Muscle of back (tissue), 11 donors: ENCODE data around the gene CBX4. TPM values are rescaled to one million over a fixed set of nuclear protein-coding genes. Genes with fewer than 3 reads are reported as not detected.

Experiments
- DNase-seq, 3 donors: peaks; one replicate each; pipeline versions ENCODE4 v3.0.0 to v3.0.0-alpha.2; 2013
- polyA plus RNA-seq, 10 donors: library from polyadenylated mRNA; unstranded; fragments of 120-200 nt; gene quantifications; one replicate each; pipeline ENCODE4 v1.2.1, GENCODE V29; 2013; ENCODE audit not compliant: insufficient read length in 10 of 10

The CBX4 gene
- polyA plus RNA-seq, 10 donors = 5.7 to 11.7 (median 8.3) TPM

DNA sequence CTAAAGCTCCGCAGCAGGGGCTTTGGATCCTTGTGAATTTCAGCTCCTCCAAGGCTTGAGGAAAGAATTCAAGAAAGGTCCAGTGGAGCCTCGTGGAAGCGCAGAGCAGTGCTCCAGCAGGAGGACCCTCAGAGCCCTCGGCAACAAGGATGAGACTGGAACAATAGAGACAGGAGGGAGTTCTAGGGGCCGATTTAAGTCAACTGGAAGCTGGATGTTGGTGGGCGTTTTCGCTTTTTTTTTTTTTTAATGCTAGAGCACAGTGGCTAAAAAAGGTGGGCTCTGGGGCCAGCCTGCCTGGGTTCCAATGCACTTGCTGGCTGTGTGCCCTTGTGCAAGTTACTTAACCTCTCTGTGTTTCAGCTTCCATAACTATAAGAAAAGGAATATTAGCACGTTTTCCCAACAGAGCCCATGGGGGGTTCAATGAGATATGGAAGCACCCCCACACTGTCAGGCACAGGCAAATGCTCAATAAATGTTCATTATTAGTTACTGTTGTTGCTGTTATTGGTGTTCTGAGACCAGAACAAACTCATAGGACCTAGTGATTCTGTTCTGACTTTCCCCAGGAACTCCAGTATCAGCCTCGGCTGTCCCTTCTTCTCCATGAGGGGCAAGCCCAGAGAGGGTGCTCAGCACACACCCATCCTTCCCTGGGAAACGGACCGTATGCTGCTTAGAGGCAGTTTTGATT lies 37.1 kb downstream of the CBX4 start:
- DNase-seq = no peak

DNA sequence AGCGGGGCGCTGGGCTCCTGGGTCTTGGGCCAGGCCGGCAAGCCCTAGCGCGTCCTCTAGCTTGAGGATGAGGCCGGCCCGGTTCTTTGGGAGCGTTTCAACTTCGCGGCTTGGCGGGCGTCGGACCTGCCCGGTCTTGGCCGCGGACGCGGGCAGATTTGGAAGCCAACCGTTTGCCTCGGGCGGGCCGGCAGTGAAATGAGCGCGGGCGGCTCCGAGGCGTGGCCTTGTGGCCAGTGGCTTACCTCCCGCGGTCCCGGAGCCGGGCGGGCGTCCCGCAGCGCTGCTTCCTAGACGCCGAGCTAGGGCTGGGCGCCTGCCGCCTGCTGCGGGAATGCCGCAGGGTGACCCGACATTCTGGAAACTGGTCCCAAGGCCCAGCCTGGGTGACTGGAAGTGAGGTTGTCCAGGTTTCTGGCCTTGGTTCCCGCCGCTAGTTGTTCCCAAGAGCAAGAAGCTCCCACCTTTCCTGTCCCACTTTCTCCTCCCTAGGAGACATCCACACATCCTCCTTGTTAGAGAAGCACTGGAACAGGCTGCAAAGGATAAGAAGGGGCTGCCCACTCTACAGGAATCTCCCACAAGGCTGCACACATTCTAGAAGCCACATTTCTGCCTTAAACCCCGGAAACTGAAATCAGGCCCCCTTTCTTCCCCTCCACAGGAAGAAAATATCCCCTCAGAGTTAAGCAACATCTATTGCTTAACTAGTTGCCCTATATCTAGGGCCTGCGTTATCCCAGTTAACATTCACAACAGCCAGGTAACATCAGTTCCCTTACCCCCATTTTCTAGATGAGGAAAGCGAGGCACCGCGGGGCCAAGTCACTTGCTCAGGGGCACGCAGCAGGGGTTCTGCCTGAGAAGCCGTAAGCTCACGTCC lies 37.8 kb downstream of the CBX4 start:
- peak in 1 of 3 donors; percentile 55 for DNase-seq

DNA sequence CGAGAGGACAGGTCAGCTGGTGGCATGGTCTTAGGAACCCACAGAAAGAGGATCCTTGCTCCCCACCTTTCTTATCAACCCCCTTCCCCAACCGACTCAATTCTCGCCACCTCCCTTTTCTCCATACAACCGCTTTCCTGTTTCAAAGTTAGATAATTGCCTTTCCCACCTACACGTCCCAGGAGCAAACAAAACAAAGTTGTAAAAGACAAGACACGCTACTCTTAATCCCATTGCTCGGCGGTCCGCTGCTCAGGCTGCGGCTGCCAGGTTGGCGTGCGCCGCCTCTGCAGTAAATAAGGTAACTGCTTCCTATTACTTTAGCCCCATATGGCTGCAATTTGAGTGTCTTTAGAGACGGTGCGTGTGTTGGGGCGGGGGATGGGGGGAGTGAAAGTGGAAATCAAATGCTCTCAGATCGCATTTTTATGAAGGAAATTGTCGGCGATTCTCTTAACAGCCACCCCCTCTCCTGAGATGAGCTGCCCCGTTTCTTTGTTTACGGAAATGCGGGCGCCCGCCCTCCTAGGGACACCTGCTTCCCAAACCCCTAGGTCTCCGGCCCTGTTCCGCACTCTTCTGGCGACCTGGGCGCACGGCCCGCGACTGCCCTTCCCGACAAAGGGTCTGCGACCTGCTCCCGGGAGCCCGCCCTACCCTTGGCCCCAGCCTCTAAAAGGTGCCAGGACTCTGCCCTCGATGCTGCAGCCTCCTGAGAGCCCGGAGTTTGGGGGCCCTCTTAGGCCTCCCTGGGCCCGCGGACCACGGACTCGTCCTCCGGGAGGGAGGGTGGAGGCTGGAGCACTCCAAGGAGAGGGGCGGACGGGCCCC lies 38.7 kb downstream of the CBX4 start:
- DNase-seq = peak in 1 of 3 donors; percentile 82

DNA sequence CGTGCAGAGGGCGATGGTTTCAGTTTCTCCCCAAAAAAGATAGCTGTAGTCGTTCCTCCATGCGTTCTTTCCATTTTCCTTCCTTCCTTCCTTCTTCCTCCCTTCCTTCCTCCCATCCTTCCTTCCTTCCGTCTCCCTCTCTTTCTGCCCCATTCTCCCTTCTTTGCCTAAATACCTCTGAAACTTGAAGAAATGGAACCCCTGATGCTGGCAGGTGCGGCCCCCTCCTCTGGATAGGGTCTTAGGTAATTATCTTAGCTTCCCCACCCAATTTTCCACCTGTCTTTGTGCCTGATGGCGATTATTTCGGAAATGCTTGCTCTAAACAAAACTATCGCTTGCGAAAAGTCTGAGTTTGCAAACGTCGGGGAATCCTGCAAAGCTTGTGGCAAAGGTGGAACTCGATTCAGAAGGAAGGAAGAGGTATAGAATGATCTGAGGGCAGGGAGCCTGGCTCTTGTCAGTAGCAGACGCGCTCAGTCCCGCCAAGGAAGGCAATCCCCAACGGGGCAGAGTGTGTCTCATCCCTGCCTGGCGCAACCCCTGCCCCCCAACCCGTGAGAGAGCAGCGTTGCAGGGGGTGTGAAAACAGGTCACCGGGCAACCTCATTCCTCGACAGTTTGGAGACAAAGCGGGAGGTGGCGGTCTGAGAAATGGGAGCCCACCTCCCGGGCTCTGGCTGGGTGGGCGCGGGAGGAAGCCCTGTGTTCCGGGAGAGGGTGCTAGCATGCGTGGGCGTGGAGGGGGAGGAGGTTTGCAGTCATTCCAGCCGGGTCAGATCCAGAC lies 39.5 kb downstream of the CBX4 start:
- DNase-seq = no peak

DNA sequence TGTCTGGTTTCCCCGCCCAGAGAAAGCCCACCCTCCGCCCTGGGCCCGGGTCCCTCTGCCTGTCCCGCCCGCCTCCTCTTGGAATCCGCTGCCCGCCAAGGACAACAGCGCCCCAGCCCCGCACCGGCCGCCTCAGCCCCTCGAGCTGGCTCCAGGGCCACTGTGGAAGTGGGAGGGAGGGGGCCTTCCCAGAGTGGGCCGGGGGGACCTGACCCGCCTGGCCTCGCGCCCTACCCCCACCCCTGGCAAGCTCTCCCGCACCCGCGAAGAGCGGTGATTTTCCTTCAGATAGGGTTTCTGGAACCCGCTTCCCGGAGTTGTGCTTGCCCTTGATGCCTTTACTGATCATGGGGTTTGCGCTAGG lies 40.1 kb downstream of the CBX4 start:
- DNase-seq = no peak

DNA sequence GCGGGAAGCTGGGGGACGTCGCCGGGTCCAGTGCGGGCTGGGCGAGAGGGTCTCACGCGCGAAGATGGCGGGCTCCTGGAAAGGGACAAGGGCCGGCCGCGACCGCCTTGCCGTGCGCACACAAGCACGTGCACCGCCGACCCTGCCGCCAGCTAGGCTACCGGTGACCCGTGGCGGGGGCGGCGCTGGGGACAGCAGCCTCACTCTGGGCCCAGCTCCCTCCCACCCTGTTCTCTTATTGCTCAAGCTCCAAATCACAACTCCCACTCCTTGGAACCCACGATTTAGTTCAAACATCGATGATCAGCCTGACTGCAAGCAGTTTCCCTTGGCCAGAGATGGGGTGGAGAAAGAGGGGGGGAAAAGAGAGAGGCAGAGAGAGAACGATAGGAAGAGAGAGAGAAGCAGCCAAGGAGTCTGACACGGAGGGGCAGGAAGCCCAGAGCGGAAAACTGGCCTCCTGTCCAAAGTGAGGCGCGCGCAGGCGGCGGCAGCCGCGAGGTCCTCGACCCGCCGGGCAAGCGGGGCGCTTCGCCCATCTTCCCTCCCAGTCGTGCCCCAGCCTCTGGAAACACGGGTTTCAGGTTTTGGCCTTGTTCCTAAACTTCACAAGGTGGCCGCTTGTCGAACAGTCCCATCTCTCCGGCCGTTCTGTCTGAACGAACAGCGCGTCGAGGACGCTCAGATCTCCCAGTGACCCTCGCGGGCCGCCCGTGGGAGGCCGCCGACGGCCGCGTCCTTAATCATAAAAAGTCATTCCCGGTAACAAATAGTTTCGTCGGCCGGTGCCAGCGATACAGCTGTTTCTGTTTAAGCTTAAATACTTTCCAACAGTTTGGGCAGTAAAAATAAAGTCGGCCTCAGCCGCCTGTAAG lies 40.7 kb downstream of the CBX4 start:
- peak in 2 of 3 donors; percentile 71 to 87 for DNase-seq

DNA sequence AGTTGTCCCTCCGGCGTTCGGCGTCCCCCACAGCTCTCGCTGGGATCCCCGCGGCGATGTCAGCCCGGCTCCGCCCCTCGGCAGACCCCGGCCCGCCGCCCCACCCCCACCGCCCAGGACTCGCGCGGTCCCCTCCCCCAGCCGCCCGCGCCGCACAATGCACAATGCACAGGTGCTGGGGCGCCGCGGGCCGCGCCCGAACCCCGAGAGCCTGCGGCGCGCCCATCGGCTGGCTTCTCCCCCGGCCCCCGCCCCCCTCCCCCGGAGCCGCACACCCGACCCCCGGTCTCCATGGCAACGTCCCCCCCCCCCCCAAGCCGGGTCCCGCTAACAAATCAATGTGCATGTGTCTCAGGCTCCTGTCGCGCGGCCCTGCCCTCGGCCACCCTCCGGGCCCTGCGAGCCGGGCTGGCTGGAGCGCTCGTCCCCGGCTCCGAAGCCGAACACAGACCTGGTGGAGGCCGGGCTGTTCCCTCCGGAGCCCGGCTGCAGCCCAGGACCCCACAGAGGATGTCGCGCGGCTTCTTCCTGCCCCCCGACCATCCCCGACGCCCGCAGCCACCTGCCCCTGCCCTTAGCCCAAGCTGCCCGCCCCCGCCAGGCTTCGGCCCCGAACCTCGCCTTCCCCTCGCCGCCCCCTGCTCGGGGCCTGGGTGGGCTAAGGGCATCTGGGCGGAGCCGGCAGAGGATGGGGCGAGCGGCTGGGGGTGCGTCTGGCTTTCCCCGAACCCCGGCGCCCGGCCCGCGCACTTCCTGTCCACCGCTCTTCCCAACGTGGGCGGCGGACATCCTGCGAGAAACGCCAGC lies 41.5 kb downstream of the CBX4 start:
- DNase-seq = no peak

DNA sequence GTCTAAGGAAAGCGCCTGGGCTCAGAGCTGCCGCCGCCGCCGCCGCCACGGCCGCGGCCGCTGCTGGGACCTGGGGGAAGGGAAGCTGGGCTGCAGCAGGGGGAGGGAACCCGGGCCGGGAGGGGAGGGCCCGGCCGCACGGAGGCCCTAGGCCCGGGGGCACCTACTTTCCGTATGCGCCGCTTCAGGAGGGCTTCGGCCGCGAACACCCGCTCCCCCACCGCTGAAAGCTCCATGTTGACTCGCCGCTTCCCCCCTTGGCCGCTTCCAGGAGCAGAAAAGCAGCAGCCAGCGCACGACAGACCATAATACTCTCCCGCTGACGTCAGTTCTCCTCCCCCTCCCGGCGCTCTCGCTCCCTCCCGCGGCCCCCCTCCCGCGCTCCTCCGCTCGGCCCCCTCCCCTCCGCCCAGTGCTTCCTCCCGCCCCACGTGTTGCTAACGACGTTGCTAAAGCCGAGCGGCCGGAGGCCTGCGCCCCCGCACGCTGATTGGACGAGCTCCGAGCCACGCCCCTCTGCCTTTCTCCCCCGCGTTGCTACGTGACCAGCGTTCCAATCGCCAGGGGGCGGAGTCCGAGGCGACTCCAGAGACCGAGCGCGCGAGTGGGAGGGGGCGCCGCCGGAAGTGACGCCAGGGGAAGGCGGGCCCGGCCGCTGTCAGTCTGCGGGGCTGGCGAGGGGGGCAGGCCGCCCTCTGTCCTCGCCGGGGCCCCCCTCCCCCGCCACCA lies 42.3 kb downstream of the CBX4 start, which contains the start of gene CBX8:
TSS of gene CBX8 (minus strand) at position 315 of the 729 bp plus-strand sequence. CDS start at position 236, 79 bp downstream.
- peak; percentile 100 for DNase-seq

DNA sequence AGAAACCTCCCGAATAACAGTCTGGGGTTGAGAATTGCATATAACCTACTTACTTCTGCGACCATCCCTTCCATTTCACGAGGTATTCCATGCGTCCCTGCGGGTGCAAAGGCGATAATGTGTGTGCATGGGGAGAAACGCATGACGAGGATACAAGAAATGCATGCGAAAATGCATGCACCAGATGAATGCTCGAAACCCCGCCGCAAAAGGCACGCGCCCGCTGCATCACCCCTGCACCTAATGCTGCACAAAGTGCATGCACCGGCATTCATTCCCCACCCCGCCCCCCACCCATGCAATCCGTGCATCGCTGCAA lies 42.8 kb downstream of the CBX4 start:
- DNase-seq = no peak

DNA sequence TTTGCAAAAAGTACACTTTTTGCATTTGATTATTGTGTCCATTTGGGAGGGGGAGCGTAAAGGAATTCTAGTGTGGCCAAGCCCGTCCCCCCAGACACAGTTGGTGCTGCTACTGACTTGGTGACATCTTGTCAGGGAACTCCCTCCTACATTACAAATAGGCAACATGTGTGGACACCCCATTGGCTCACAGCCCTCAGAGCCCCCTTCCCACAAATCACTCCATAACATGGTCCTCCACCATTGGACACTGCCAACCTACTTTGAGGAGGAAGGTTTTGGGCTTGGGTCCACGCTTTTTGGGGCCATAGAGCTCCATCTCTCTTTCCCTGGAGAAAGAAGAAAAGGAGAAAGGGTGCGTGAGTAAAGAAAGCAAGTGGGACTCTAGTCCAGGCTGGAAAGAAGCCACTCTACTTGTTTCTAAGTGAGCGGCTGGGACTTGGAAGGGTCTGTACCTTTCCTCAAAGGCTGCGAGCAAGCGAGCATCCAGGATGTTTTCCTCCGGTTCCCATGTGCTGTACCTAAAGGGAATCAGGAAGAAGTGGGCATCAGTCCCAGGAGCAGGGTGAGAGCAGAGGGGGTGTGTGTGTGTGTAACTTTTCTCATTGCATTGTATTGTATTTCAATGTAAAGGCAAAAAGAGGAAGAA lies 43.3 kb downstream of the CBX4 start:
- no peak for DNase-seq

DNA sequence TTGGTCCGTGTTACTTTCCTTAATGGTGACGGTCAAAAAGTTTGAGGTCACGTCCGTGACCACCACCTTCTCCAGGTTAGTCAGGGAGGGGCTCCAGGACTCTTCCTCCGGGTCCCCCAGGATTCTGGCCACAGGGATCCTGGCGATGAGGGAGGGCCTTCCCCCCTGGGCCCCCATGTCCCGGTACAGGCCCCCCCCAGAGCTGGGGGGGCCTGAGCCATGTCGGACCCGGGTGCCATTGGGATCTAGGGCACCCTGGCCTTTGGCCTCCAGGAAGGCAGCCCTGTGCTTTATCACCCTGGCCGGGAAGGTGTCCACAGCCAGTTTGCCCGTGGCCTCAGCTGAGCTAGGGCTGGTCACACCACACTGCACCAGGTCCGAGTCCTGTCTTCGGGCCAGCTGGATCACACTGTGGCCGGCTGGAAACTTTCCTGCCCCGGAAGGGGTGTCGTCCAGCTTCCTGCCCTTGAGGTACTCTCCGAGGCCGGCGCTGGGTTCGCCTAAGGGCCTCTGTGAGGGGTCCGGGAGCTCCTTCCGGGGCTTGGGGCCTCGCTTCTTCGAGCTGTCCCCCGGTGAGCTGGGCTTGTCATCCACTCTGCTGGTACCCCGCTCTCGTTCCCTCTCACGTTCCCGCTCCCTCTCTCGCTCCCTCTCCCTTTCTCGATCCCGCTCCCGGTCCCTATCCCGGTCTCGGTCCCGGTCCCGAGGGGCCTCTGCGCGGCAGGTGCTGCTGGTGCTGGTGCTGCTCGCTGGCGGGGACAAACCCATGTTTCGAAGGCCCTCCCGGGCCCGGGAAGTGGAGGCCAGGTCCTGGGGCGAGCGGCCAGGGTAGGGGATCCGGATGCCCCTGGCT lies 44.4 kb downstream of the CBX4 start:
- DNase-seq = no peak

DNA sequence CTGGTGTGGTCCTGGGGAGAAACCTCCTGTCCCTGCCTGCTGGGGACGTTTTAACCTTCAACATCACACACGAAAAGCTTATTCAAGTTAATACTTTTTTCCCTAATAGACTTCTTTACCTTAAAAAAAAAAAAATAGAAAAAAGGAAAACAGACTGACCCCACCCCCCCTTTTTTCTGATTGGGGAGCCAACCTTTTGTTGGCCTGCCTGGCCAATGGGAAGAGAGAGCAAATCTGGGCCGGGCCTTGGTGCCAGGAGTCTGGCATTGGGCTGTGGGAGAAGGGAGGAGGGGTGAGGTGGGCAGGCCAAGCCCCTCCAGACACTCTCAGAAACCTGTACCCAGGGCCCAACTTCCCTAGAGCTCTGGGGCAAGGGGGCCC lies 45.3 kb downstream of the CBX4 start:
- DNase-seq = peak in 1 of 3 donors; percentile 45

DNA sequence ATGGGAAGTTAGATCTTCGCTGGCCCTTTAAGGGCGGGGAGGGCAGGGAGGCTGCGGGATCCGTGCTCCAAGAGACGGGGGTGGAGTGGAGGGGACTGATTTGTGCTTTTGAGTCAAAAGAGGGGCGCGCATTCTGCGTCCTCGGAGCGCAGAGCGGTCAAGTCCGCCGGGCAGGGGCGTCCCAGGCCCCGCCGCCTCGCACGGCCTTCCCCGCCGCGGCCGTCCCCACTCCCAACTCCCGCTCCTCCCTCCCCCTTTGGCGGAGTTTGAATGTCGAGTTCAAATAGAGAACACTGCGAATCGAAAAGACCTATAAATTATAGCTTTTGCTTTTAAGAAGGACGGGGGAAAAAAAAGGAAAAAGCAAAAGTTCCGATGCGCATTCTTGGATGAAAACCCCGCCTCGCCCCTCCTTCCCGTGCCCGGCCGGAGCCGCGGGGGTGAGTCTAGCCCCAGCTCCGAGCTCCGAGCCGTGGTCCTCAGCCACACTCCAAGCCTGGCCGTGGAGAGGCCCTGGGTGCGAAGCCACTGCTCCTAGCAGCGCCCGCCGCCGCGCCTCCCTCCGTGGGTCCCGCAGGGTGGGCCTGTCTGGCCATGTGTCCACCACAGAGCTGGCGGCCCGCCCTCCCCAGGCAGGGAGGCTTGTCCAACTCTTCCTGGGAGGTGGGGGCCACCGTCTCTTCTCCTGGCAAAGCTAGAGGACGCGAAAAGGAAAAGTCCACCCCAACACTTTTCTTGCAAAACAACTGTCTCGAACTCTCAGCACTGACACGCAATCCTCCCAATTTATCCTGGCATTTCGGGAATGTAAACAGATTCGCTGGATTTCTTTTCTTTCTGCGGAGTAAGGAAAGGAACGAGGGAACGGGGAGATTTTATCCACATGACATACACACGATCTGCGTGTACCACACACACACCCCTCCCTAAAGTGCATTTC lies 46.0 kb downstream of the CBX4 start:
- DNase-seq = peak in 1 of 3 donors; percentile 85

DNA sequence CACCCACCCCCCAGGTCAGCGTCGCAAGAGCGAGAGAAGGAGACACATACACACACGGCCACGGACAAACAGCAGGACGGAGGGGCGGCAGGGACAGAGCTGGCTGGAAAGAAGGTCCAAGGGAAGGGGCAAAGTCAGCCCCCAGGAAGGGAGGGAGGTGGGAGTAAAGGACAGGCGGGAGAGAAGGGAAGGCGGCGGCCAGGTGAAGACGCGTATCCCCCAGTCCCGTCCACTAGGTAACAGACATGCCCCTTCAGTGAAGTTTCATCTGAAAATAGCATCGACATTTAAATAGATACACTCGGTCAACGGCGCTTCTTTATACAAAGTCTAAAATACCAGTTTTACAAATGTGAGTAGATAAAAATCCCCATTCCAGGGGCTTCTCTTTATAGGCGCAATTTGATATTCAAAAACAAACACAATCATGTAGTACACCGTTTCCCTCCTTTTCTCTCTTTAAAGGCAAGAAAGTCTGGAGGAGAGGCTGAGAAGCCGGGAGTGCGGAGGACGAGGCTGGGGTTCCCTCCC lies 46.8 kb downstream of the CBX4 start:
- peak in 1 of 3 donors; percentile 50 for DNase-seq

DNA sequence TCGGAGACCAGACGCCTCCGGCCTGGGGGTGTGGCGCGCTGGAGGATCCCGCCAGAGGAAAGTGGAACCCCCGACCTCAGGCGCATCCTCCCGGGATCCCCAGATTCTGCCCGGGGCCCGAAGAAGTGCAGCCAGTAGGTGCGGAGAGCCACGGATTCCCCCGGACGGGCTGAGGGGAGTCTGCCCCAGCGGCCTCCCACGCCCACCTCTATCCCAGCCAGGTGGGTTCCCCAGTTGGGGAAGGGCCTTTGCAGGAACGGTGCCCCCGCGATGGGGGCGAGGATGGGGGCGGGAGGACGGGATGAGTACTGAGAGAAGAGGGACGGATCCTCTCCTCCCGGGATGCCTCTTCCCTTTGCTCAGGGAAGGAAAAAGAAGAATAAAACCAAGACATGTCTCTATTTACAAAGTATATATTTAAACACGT lies 47.5 kb downstream of the CBX4 start:
- no peak for DNase-seq
